NCI-H187 treated with DMSO at 0.1 percent for 48 hours (cell line): ENCODE data around the gene PRR20B.
"Not testable (repeated sequence)": the region's sequence is repeated elsewhere in the genome, so short reads cannot be mapped to it uniquely, and the experiment has no call there.

ENCODE experiments used
- DNase-seq: peaks from one replicate; lab custom pipeline; 2025; lab: John Stamatoyannopoulos, UW

Gene PRR20B

GRCh38 chr13:57147188-57147587 lies at the start of gene PRR20B:
TSS of gene PRR20B (plus strand) at chr13:57147488. CDS start at chr13:57147875, 387 bp downstream.
- not testable (repeated sequence) for DNase-seq

GRCh38 chr13:57114945-57115344 lies 32.3 kb upstream of the PRR20B start:
- no peak for DNase-seq

DNA sequence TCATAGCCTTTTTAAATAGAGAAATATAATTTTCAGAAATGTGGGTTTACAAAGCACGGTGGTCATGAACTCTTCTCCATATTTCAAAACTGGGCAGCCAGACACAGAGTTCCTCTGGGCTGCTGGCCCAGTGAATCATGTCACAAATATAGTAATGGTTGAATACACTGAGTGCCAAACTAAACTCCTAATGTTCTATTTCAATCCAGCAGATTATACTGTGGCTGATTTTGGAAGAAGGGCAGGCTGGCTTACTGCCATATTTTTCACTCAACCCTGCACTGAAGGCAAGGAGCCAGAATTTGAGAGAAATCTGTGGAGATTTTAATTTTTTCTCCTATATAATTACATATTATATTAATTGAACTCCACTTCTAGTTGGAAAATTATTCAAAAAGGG lies 23.6 kb upstream of the PRR20B start:
- DNase-seq: no peak

DNA sequence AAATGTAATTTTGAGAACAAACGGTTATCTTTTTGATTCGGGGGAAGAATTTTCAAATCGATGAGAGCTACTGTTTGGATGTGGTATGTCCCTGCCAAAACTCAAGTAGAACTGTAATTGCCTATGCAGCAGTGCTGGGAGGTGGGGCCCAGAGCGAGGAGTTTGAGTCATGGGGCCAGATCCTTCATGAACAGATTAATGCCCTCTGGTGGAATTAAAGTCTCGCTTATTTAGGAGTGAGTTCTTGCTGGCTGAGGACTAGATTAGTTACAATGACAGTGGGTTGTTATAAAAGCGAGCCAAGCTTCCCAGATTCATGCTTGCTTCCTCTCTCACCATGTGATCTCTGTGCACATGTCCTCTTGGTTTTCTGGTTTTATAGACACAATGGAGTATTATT lies 18.4 kb upstream of the PRR20B start:
- no peak for DNase-seq

- DNase-seq: no peak
Measured at GRCh38 chr13:57136093-57136492, 11.2 kb upstream of the PRR20B start.

GRCh38 chr13:57137585-57137984 lies 9.7 kb upstream of the PRR20B start:
- DNase-seq: no peak

- no peak for DNase-seq
Measured at GRCh38 chr13:57138988-57139387, 8.3 kb upstream of the PRR20B start.

- DNase-seq: not testable (repeated sequence)
Measured at GRCh38 chr13:57139781-57140180, 7.5 kb upstream of the PRR20B start.

GRCh38 chr13:57140235-57140968 lies 6.9 kb upstream of the PRR20B start, which contains the start of gene PRR20A:
TSS of gene PRR20A (plus strand) at chr13:57140918. CDS start at chr13:57141305, 387 bp downstream.
- DNase-seq: not testable (repeated sequence)

DNA sequence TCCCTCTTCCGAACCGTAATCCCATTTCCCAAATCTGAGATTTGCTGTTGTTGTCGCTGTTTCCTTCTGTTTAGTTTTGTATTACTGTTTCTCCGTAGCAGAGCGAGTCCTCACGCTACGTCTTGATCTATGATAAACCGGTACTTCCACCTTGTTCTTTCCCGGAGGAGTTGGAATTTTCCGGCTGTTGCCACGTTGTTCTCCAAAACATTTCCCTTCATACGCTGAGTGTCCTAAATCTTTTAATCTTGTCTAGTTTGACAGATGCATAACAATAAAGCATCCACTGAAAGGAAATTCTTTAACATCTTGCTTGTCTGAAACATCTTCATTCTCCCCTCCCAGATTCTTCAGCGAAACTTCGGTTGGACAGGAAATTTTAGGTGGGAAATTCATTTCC lies 818 bp downstream of the PRR20B start:
- DNase-seq: not testable (repeated sequence)

GRCh38 chr13:57153761-57154160 lies 6.5 kb downstream of the PRR20B start, which contains the start of gene PRR20C:
TSS of gene PRR20C (plus strand) at chr13:57154061. CDS start at chr13:57154448, 387 bp downstream.
- not testable (repeated sequence) for DNase-seq

DNA sequence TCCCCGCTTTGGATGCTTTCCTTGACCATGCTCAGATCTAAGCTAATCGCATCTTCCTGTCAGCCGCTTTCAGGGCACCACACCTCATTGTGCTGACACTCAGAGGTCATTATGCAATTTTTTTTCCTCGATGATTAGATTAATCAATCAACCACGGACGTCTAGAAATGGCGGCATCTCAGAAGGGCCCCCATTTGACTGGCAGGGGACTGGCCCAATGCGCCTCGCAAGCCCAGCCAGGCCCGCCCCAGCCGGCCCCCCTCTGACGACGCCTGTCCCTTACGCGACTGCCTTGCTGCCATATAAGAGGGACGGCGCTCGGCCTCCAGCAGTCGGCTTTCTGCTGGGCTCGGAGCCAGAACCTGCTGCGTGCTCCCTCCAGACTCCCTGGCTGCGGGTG lies 13.0 kb downstream of the PRR20B start, which contains the start of gene PRR20D:
Gene PRR20D, plus strand, starts transcription at position 301 of the 400 bp plus-strand sequence. CDS start 387 bp downstream, outside the sequence.
- DNase-seq: not testable (repeated sequence)

DNA sequence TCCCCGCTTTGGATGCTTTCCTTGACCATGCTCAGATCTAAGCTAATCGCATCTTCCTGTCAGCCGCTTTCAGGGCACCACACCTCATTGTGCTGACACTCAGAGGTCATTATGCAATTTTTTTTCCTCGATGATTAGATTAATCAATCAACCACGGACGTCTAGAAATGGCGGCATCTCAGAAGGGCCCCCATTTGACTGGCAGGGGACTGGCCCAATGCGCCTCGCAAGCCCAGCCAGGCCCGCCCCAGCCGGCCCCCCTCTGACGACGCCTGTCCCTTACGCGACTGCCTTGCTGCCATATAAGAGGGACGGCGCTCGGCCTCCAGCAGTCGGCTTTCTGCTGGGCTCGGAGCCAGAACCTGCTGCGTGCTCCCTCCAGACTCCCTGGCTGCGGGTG lies 19.6 kb downstream of the PRR20B start, which contains the start of gene PRR20E:
Gene PRR20E, plus strand, starts transcription at position 301 of the 400 bp plus-strand sequence. CDS start 387 bp downstream, outside the sequence.
- not testable (repeated sequence) for DNase-seq

GRCh38 chr13:57191667-57192066 lies 44.4 kb downstream of the PRR20B start:
- DNase-seq: no peak
